HG03135 (cell line): ENCODE results near the gene ZNF784.

Experiments
- ATAC-seq: cut with Tn5 transposase; IDR thresholded peaks from one replicate; pipeline ENCODE4 v1.9.1; 2021; ENCODE audit warnings: mild to moderate bottlenecking, moderate library complexity; ENCODE audit not compliant: unreplicated experiment

ZNF784 gene

DNA sequence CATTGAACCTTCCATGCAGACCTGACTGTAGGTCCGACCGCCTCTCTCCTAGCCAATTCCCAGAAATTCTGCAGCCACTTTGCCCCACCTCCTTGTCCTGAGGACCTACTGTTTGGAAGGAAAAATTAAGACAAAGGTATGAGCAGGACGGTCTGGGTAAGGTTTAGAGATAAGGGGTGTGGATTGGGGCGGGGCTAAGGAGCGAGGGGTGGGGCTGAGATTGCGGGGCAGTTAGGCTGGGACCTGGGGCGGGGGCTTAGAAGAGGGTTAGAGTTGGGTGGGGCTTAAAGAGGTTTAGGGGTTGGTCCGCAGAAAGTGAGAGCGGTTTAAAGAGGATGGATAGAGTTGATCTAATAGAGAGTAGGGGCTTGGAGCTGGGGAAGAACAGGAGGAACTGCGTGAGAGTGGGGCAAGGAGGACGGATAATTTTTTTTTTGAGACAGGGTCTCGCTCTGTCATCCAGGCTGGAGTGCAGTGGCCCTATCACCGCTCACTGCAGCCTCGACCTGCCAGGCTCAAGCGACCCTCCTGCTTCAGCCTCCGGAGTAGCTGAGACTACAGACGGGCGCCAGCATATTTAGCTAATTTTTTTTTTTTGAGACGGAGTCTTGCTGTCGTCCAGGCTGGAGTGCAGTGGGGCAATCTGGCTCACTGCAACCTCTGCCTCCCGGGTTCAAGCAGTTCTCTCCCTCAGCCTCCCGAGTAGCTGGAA lies 20.6 kb downstream of the ZNF784 start:
- no peak for ATAC-seq

DNA sequence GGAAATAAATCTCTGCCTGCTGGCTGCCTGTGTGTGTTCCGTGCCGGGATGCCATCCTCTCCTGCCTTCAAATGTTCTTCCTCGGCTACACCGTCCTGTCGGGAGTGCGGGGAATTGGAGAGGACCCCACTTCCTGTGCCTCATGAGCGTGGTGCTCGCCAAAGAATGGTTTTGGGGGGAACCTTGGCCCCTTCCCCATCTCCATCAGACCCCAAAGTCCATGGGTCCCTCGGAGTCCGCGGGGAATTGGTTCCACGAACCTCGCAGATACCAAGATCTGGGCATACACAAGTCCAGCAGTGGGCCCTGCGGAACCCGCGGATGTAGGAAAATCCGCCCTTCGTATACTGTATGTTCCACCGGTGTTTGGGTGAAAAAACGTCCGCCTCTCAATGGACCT lies 21.3 kb downstream of the ZNF784 start:
- ATAC-seq, result no peak

DNA sequence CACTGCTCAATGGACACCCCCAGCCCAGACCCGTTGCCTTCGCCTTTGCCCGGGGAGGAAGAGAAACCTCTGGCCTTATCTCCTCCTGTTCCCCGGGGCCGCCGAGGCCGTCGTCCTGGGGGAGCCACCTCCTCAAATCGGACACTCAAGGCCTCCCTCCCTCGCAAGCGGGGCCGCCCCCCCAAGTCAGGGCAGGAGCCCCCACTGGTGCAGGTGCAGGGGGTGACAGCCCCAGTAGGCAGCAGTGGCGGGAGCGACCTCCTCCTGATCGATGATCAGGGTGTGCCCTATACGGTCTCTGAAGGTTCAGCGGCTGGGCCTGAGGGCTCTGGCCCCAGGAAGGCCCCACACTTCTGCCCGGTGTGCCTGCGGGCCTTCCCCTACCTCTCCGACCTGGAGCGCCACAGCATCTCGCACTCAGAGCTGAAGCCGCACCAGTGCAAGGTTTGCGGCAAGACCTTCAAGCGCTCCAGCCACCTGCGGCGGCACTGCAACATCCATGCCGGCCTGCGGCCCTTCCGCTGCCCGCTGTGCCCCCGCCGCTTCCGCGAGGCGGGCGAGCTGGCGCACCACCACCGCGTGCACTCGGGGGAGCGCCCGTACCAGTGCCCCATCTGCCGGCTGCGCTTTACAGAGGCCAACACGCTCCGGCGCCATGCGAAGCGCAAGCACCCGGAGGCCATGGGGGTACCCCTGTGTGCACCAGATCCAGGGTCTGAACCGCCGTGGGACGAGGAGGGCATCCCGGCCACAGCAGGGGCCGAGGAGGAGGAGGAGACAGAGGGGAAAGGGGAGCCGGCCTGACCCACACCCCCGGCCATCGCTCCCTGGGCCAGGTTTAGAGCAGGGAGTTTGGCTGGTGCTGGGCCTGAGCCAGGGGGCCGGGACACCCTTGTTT lies 22.0 kb downstream of the ZNF784 start:
- no peak for ATAC-seq

DNA sequence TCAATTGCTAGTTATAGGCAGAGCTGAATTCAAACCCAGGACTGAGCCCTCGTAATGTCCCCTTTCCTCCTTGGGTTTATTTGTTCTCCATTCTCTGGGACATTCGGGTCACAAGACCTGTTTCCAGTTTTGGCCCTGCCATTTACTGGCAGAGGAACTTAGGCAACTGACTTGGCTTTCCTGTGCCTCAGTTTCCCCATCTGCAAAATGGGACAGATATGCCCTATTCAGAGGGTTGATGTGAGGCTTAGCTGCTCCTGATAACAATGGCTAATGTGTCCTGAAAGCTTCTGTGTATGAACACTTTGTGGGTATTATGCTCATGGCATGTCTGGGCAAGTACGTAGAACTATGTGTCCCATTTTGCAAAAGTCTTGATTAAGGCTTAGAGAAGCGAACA lies 23.3 kb downstream of the ZNF784 start:
- no peak for ATAC-seq

DNA sequence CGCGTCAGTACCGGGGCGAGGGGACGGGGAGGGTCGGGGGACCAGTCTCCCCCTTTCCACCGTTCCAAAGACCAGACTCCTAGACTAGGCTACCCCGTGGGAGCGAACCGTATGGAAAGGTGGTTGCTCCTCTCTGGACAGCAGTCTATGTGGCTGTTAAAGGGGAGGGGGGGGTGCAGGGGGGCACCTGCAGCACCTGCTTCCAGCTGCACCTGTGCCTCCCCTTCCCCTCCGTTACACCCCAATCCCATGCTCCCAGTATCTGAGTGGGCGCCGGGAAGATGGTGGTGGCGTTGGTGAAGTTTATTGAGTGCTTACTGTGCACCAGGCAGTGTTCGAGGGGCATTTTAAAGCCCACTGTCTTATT lies 23.7 kb downstream of the ZNF784 start:
- ATAC-seq, result no peak

DNA sequence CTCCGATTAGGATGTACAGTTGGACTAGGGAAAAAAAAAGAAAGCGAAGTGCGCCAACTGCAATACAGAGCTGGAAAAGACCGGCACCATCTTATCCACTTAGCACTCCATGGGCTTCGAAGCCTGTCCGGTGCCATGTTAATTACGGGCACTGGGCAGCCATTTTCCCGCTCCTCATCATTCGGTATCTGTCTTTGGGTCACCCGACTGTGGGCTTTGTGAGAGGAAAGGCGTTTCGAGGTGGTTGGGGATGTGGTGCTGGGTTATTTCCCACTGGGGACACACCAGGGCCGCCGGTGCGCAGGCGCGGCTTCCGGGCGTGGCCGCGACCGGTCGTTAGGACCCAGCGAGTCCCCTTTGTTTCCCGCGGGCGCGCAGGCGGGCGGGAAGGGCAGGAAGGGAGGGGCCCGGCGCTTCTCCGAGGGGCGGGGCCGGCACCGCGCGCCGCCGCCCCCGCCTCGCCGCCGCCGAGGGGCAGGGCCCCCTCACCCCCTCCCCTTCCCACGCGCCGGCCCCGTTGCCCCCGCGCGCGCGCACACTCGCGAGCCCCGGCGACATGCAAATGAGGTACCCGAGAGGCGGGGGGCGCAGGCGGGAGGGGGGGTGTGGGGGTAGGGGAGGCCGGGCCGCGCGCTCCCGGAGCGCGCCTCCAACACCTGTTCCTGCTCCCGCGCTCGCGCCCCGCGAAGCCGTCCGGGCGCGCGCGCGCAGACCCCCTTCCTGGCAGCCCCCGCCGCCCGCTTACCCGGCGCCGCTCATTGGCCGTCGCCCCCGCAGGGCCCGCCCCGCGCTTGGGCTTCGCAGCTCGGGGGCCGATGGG lies 24.3 kb downstream of the ZNF784 start, which contains the start of gene ZNF524:
Gene ZNF524 (plus strand): TSS at position 447 of the 820 bp plus-strand sequence. CDS start 1,825 bp downstream, outside the sequence.
- ATAC-seq, result peak; percentile 47

DNA sequence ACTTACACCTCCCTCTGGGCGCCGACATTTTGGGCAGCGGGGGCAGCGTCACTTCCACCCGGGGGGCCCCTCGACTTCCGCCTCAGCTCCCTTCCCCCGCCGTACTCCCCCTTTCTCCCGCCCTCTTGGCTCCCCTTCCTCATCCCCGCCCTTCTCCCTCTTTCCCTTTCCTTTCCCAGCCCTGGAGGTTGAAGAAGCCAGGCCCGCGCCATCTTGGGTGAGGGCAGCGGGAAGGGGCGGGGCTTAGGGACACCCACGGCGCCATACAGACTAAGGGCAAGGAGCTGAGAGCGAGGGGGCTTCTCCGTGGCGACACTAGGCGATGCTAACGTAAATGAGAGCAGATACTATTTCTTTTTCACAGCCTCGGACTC lies 24.9 kb downstream of the ZNF784 start, which contains the start of gene FIZ1:
Gene FIZ1 (minus strand): TSS at position 50 of the 374 bp plus-strand sequence. CDS start 1,652 bp downstream, outside the sequence.
- peak; percentile 53 for ATAC-seq

DNA sequence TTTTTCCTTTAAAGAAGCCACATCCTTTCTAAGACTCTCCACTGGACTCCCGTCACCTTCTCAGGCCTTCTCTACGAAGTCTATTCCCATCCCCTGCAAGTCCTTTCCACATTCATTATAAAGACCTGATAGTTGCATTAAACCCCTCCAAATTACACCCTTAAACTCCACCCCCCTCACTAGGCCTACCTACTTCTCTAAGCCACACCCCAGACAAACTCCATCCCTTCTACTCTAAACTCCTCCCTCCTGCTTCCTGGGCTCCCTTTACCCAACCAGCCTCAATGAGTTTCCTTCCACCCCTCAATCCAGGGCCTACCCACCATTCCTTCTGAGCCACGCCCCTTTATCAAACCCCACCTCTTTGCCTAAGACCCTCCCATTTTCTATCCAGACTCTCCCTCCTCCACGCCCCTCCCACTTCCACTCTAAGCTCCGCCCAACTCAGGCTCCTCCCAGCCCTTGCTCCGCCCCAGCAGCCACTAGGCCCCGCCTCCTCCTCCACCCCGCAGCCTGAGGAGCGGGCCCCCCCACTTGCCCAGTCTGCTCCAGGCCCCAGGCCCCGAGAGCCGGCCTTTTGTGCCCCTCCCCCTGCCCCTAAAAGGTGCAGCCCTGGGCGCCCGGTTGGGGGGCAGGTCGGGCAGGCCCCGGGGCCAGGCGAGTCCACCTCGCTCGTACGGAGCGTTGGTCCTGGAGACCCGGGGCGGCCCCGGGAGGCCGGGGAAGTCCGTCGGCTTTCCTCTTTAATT lies 25.5 kb downstream of the ZNF784 start:
- ATAC-seq, result peak; percentile 45

DNA sequence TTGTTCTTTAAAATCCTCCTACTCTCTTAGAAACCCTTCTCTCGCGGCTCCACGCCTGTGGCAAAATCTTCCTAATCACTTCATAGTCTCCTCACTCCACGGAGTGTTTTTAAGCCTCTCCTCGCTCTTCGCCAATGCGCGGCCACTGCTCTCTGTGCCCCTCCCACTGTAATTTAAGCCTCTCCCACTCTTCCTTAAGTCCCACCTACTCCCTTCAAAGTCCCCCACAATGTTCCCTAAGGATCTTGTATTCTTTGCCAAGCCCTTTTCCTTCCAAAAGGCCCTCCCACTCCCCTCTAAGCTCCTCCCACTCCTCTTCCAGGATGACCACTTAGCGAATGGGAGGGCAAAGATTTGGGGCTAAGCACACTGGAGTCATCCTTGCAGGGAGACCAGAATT lies 26.3 kb downstream of the ZNF784 start:
- ATAC-seq, result no peak

DNA sequence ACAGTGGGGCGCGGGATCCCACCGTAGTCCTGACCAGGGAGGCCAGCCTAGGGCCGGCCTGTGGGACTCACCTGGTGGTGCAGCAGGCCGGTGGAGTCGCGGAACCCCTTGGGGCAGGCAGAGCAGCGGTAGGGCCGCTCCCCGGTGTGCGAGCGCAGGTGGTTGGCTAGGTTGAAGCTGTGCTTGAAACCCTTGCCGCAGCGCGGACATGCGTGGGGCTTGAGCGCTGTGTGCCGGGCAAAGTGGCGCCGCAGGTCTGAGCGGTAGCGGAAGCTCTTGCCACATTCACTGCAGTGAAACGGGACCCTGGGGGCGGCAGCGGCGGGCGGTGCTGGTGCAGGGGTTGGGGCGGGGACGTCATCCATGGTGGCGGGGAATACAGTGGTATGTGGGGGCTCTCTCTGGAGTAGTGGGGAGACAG lies 26.9 kb downstream of the ZNF784 start:
- no peak for ATAC-seq

DNA sequence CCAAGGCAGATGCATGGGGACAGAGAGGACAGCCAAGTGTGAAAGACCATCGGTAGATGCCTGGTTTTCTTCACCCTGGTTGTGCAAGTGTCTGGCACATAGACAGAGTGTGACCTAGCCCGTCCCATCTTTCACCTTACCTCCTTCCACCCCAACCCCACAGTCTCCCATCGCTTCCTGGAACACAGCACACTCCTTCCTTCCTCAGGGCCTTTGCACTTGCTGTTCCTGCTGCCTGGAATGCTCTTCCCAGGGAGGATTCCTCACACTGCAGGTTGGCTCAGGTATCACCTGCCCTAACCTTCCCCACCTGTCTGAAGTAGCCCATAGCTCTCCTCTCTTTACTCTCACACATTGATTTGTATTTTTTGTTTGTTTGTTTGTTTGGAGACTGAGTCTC lies 28.1 kb downstream of the ZNF784 start:
- ATAC-seq, result no peak

DNA sequence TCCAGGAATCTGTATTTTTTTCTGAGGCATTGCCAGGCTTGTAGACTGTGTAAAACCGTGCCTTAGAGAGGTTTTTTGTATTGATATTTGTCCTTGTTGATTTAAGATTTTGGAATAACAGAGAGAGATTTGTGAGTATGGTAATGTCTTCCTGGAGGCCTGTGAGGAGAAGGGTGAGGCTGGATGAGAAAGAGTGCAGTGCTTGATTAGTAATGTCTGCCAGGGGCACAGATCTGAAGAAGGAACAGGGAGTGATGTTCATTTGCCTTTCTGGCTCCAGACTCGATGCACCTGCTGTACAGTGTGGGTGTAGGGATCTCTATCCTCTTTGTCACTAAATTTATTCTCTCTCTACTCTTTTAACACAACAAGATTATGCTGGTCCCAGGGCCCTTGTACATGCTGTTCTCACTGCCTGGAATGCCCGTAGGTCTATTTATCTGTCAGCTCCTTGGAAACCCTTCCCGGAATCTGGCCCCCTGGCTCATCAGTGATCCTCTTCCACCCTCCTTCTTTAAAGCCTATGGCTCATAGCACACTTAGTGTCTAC lies 29.3 kb downstream of the ZNF784 start:
- ATAC-seq, result no peak

DNA sequence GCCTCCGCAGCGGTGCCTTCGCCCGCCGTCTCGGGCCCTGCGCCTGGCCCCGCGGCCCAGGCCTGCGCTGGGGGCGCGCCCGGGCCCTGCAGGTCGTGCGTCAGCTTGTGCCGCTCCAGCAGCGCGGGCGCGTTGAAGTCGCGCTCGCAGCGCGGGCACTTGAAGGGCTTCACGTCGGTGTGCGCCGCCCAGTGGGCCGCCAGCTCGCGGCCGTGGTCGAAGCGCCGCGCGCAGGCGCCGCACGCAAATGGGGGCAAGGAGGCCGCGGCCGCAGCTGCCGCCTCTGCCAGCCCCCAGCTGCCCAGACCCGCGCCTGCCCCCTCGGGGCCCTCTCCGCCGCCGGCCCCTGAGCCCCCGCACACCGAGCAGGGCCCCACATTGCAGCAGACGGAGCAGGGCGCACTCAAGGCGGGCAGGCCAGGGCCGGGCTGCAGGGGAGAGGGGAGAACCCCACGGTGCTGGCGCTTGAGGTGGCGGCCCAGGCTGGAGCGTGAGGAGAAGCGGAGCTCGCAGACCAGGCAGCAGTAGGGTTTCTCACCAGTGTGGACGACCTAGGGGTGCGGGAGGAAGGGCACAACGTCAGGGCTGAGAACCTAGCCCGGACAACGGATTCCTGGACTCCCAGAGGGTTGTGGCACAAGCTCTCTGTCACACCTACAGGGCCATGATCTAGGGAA lies 31.1 kb downstream of the ZNF784 start:
- ATAC-seq, result no peak

DNA sequence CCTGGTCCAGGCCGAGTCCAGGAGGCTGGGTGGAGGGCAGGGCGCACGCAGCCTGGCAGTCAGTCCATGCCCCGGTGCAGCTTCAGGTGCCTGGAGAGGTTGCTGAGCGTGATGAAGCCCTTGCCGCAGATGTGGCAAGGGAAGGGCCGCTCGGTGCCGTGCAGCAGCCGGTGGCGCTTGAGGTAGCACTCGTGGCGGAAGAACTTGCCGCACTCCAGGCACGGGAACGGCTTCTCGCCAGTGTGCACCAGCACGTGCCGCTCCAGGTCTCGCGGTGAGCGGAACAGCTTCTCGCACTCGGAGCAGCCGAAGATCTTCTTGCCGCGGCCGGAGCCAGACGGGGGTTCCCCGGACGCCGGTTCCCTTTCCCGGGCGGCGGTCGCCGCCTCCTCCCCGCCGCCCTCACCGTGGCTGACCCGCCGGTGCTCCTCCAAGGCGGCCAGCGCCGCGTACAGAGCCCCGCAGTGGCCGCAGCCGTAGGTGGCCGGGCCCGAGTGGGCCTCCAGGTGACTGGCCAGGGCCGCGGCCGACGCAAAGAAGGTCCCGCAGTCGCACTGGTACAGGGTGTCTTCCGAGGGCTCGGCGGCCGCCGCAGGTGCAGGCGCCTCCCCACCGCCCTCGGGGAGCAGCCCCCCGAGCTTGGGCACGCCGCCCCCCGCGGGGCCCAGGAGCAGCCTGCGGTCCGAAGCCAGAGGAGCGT lies 31.8 kb downstream of the ZNF784 start:
- ATAC-seq, result no peak

DNA sequence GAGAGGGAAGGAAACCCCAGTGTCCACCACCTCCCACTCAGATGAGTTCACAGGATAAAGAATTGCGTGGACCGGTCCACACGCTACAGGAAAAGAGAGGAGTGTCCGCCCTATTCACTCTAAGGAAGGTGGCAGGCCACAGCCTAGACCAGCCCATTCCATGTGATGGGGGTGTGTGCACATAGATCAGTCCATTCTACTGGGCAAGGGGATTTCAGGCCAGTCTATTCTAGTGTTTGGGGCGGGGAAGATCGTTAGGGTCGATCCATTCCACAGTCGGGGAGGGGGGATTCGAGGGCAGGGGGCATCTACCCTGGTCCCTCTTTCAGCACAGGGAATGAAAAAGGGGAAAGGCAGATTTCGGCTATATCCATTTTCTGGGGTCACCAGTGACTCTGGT lies 32.8 kb downstream of the ZNF784 start:
- no peak for ATAC-seq

DNA sequence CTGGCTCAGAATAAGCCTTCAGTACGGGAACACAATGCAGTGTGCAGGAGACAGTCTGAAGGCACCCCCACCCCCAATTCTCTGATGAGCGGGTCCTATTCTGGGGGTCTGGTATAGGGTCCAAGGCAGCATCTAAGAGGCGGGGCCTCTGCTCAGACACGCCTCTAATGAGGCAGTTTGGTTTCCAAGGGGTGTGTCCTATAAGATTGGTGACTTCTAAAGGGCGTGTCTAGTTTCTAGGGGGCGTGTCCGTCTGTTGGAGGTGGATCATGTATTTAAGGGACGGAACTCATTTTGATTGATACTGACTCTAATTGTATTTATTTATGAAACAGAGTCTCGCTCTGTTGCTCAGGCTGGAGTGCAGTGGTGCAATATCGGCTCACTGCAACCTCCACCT lies 33.7 kb downstream of the ZNF784 start:
- no peak for ATAC-seq

DNA sequence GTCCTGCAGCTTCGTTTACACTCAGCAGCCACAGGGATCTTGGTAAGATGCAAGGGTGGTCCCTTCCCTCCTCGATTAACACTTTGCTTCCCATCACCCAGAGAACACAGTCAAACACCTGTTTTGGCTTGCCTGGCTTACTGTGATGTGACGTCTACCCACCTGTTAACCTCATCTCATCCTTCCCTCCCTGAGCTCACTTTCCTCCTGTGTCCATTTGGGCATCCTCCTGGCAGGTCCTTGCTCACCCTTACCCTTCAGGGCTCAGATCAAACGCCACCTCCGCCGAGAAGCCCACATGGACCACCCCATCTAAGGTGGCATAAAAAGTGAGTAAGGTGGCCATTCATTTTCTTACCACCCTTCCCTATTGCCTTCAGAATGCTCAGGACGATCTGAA lies 34.3 kb downstream of the ZNF784 start:
- no peak for ATAC-seq

DNA sequence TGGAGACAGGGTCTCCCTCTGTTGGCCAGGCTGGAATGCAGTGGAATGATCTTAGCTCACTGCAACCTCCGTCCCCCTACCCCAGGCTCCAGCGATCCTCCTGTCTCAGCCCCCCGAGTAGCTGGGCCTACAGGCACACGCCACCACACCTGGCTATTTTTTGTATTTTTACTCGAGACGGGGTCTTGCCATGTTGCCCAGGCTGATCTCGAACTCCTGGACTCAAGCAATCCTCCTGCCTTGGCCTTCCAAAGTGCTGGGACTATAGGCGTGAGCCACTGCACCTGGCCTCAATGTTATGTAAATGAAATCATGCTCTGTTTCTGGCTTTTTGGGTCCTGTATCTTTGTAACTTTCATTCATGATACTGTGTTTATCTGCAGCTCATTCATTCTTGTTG lies 35.6 kb downstream of the ZNF784 start:
- no peak for ATAC-seq
